Choroid plexus epithelial cell (primary cell): ENCODE data around the gene CPNE9.

ENCODE experiments used
- DNase-seq: peaks from one replicate; pipeline ENCODE4 v3.0.0-alpha.2; 2010; ENCODE audit warnings: low read depth
- H3K4me3 ChIP-seq: 2 replicates; pipeline ENCODE4 v1.5.1; 2011; ENCODE audit warnings: low read depth, mild to moderate bottlenecking, control low read depth, low read length, moderate library complexity
- TF ChIP-seq, protein P1 (sequence below): conservative IDR thresholded peaks from 2 replicates; pipeline ENCODE4 v1.5.1; 2011; ENCODE audit warnings: low read depth, mild to moderate bottlenecking, control low read depth, inconsistent platforms, low read length, moderate library complexity

CPNE9 gene

DNA sequence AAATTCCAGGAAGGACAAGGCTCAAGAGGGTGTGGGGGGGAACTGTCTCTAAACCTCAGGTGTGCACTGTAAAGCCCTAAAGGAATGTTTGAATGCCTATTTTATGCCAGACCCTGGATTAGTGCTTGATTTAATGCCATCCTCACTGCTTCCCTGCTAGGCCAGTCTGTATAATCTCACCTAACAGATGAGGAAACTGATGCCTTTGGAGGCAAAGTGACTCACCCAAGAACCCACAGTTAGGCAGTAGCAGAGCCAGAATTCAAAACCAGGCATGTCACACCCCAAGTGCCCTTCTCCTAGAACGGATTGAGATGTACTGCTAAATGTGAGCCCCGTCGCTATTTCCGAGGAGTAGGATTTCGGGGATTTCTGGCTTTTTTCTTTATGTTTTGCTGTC, 58.3 kb downstream of the CPNE9 start:
- no peak overlapping the region for H3K4me3 ChIP-seq
- TF ChIP-seq, protein P1, sequence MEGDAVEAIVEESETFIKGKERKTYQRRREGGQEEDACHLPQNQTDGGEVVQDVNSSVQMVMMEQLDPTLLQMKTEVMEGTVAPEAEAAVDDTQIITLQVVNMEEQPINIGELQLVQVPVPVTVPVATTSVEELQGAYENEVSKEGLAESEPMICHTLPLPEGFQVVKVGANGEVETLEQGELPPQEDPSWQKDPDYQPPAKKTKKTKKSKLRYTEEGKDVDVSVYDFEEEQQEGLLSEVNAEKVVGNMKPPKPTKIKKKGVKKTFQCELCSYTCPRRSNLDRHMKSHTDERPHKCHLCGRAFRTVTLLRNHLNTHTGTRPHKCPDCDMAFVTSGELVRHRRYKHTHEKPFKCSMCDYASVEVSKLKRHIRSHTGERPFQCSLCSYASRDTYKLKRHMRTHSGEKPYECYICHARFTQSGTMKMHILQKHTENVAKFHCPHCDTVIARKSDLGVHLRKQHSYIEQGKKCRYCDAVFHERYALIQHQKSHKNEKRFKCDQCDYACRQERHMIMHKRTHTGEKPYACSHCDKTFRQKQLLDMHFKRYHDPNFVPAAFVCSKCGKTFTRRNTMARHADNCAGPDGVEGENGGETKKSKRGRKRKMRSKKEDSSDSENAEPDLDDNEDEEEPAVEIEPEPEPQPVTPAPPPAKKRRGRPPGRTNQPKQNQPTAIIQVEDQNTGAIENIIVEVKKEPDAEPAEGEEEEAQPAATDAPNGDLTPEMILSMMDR: no peak
- no peak for DNase-seq

DNA sequence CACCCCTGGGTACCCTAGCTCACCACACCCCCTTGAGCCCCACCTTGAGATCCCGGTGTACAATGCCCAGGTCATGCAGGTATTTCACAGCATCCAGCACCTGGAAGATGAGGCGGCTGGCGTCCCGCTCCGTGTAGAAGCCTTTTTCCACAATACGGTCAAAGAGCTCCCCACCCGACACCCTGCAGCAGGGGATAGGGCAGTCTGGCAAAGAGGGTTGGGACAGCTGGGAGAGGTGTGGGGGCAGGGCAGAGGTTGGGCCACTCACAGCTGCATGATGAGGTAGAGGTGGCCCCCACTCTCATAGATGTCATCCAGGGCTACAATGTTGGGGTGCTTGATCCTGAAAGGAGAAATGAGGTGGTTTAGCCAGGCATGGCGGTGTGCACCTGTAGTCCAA, 59.2 kb downstream of the CPNE9 start:
- DNase-seq: no peak
- TF ChIP-seq, protein P1: no peak
- no peak overlapping the region for H3K4me3 ChIP-seq

DNA sequence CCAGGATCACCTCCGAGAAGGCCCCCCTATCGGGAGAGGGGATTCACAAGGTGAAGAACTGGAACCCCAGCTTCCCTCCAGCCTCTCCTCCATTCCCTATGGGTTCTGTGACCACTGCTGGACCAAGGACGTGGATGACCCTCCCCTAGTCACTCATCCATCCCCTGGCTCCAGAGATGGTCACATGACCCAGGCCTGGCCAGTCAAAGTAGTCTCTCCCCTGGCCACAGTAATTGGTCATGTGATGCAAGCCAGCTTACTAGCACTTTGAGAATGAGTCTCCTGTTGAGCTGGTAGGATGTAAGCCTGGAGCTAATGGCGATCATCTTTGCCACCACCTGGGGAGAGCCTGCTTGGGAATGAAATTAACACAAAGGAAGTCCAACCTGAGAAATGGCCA, 62.2 kb downstream of the CPNE9 start:
- peak; percentile 43 for DNase-seq
- H3K4me3 ChIP-seq: no peak overlapping the region

DNA sequence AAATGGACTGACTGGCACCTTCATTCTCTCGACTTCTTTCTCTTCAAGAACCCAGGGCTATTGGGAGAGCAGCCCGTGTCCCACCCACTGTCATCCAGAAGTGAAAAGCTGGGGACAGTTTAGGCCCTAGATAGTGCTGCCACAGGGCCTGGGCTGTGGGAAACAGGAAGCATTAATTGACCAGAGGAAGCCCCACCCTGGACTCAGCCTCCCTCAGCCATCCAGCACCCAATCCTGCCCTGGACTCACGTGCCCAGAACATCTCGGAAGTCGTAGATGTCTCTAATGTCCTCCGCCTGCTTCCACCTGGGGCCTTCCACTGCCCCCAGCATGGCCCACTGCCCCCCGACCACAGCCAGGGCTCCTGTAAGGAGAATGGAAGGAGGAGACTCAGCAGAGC, 63.8 kb downstream of the CPNE9 start:
- TF ChIP-seq, protein P1: no peak
- H3K4me3 ChIP-seq: no peak overlapping the region
- no peak for DNase-seq

More for the DNA sequence above, 62.2 kb downstream of the CPNE9 start:
- TF ChIP-seq, protein P1: no peak

DNA sequence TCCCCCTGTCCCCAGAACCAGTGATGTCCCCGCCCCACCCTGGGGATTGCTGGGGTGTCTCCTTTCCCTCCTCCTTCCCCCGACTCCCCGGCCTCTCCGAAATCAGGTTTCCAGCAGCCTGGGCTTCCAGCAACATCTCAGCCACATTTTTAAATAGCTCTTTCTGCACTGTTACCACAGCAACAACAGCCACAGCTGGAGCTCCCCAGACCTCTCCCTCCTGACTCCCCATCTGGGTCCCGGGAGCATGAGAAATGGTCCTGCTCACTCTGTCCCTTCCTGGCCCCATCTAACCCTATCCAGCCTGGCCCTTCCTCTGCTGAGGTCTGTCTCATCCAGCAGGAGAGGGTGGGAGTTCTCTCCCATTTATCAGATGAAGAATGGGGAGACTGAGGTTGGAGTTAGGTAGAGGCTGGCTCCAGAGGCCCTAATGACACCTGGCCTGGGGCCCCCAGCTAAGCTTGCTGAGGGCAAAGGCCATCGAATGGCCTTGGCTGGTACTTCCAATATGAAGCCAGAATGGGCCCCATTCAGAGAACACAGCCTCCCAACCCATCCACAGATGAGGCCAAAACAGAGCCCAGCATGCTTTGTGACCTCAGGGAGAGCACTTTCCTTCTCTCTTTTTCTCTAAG, 64.6 kb downstream of the CPNE9 start:
- no peak overlapping the region for H3K4me3 ChIP-seq
- DNase-seq: no peak
- TF ChIP-seq, protein P1: no peak

DNA sequence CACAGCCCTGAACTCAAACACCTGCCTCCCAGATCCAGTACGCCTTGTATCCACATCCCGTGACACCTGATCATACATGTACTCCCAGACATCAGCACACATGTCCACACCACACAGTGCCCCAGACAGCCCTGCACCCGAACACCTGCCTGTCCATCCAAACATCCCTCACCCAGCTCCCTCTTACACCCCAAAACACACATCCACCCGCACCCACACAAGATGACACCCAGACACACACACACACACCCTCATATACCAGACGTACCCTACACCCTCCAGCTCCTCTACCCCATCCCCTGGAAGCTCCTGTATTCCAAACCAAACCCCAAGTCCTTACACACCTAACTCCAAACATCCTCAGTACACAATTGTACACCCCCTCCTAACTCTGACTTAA, 65.4 kb downstream of the CPNE9 start:
- peak overlapping the region; percentile 51 for H3K4me3 ChIP-seq
- TF ChIP-seq, protein P1: no peak
- DNase-seq: no peak
